ENCODE results near the gene SUMO3.

Gene SUMO3

DNA sequence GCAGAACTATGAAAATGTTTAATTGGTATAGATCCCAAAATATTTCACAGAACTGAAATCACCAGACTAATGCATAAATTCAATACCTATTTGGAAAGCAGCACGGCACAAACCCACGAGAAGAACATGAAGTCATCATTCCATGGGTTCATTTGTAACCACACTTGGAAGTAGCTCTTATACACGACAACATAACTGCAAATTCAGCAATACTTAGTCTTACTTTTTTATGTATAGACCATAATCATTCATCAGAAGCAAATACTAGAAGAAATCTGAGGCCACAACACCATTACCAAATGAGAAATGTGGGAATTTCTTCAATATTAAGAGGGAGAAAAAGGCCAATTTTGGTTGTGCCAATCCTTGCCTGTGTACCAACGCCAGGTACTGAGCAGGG is 12.0 kb downstream of the SUMO3 start:
- Histone ChIP-seq H3K9ac (ENCODE audit: low read length) (no peak overlapping the region), H3K27ac (ENCODE audit: low read length) (no peak overlapping the region), H4K20me1 (ENCODE audit: insufficient read depth, low read length) (0 out of 2 replicates have a peak, but pooled peaks cover 1% of the 10 kb centered on the region), H3K4me1 (ENCODE audit: low read length) (peaks cover 6% of the 10 kb centered on the region), H3K9me3 (ENCODE audit: insufficient read depth, low read length) (no peaks in the 10 kb centered on the region), H3K4me2 (ENCODE audit: low read length) (no peak overlapping the region), H3K4me3 (ENCODE audit: low read length) (no peak overlapping the region), H2AFZ (ENCODE audit: low read depth, low read length) (no peak overlapping the region), H3K27me3 (ENCODE audit: low read depth, low read length) (no peaks in the 10 kb centered on the region), H3K36me3 (replicated peaks; ENCODE audit: low read depth, low read length) (peaks cover 20% of the 10 kb centered on the region), H3K79me2 (ENCODE audit: low read length) (peaks cover 36% of the 10 kb centered on the region)
- no peak for TF ChIP-seq EZH2phosphoT487 (IDR thresholded peaks at IDR 0.05; ENCODE audit: low read depth)
- TF ChIP-seq, protein P1, sequence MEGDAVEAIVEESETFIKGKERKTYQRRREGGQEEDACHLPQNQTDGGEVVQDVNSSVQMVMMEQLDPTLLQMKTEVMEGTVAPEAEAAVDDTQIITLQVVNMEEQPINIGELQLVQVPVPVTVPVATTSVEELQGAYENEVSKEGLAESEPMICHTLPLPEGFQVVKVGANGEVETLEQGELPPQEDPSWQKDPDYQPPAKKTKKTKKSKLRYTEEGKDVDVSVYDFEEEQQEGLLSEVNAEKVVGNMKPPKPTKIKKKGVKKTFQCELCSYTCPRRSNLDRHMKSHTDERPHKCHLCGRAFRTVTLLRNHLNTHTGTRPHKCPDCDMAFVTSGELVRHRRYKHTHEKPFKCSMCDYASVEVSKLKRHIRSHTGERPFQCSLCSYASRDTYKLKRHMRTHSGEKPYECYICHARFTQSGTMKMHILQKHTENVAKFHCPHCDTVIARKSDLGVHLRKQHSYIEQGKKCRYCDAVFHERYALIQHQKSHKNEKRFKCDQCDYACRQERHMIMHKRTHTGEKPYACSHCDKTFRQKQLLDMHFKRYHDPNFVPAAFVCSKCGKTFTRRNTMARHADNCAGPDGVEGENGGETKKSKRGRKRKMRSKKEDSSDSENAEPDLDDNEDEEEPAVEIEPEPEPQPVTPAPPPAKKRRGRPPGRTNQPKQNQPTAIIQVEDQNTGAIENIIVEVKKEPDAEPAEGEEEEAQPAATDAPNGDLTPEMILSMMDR (IDR thresholded peaks at IDR 0.05; ENCODE audit: low read depth, low read length): no peak

DNA sequence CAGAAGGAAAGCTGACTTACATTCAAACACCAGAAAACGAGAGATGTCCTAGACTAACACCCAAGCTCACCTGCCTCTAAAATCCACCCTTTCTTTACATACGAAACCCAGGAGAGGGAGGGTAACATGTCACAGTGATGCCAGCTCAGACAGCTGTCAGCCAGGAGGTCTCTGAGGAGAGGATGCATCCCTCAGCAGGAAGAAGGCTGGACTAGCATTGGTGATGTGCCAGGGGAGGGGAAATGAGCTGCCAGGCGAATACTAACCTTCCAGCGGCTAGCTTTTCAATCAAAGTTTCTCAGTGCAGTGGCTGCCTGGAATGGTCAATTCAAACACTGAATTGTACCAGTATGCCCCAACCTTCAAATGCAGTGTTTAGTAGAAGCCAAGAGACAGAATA is 12.6 kb downstream of the SUMO3 start:
- no peak overlapping the region for H3K27ac ChIP-seq (ENCODE audit: low read length)
- no peak overlapping the region for H2AFZ ChIP-seq (ENCODE audit: low read depth, low read length)
- H3K36me3 ChIP-seq (replicated peaks; ENCODE audit: low read depth, low read length): peaks cover 20% of the 10 kb centered on the region
- no peak overlapping the region for H3K4me2 ChIP-seq (ENCODE audit: low read length)
- TF ChIP-seq, protein P1 (IDR thresholded peaks at IDR 0.05; ENCODE audit: low read depth, low read length): no peak
- TF ChIP-seq EZH2phosphoT487 (IDR thresholded peaks at IDR 0.05; ENCODE audit: low read depth): no peak
- H4K20me1 ChIP-seq (ENCODE audit: insufficient read depth, low read length): 0 out of 2 replicates have a peak, but pooled peaks cover 7% of the 10 kb centered on the region
- H3K4me1 ChIP-seq (ENCODE audit: low read length): peaks cover 12% of the 10 kb centered on the region
- H3K9ac ChIP-seq (ENCODE audit: low read length): no peak overlapping the region
- H3K4me3 ChIP-seq (ENCODE audit: low read length): no peak overlapping the region
- peaks cover 37% of the 10 kb centered on the region for H3K79me2 ChIP-seq (ENCODE audit: low read length)
- no peaks in the 10 kb centered on the region for H3K9me3 ChIP-seq (ENCODE audit: insufficient read depth, low read length)
- no peaks in the 10 kb centered on the region for H3K27me3 ChIP-seq (ENCODE audit: low read depth, low read length)

DNA sequence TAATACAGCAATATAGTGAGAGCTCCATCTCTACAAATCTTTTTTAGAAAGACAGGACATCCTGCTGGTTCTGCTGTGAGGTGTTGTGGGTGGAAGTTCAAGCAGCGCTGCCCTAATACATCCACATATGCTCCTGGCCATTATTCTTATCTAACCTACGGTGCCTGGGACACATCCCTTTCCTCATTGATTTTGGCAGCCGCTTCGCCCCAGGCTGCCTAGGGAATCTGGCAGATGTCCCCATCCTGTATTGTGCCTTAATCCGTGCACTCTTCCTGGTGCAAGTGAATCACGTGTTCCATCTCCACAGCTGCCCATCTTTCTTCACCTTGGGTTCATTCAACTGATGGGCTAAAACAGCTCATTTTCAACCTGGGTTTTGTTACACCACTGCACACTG is 13.1 kb downstream of the SUMO3 start:
- H3K4me1 ChIP-seq (ENCODE audit: low read length): peaks cover 17% of the 10 kb centered on the region
- H4K20me1 ChIP-seq (ENCODE audit: insufficient read depth, low read length): 0 out of 2 replicates have a peak, but pooled peaks cover 7% of the 10 kb centered on the region
- TF ChIP-seq EZH2phosphoT487 (IDR thresholded peaks at IDR 0.05; ENCODE audit: low read depth): no peak
- TF ChIP-seq, protein P1 (IDR thresholded peaks at IDR 0.05; ENCODE audit: low read depth, low read length): no peak
- H3K9me3 ChIP-seq (ENCODE audit: insufficient read depth, low read length): no peaks in the 10 kb centered on the region
- H3K4me3 ChIP-seq (ENCODE audit: low read length): no peak overlapping the region
- H2AFZ ChIP-seq (ENCODE audit: low read depth, low read length): no peak overlapping the region
- H3K27ac ChIP-seq (ENCODE audit: low read length): no peak overlapping the region
- no peaks in the 10 kb centered on the region for H3K27me3 ChIP-seq (ENCODE audit: low read depth, low read length)
- H3K4me2 ChIP-seq (ENCODE audit: low read length): no peak overlapping the region
- no peak overlapping the region for H3K9ac ChIP-seq (ENCODE audit: low read length)
- peaks cover 23% of the 10 kb centered on the region for H3K36me3 ChIP-seq (replicated peaks; ENCODE audit: low read depth, low read length)
- peaks cover 39% of the 10 kb centered on the region for H3K79me2 ChIP-seq (ENCODE audit: low read length)

DNA sequence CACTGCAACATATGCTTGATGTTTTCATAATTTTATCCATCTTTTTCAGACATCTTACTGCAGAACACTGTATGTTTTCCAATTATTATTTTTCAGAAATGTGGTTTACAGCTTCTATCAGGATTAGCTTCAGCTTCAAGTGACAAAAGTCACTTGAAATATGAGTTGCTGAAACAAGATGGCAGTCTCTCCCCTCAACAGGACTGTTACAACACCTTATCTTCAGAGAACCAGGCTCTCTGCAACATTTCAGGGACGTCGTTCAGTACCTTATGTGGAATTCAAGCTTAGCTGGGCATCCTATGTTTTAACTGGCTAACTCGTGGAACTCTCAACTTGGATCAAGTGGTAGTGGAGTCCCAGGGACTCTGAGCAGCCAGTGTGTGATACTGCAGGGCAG is 14.2 kb downstream of the SUMO3 start:
- no peak for TF ChIP-seq EZH2phosphoT487 (IDR thresholded peaks at IDR 0.05; ENCODE audit: low read depth)
- TF ChIP-seq, protein P1 (IDR thresholded peaks at IDR 0.05; ENCODE audit: low read depth, low read length): no peak
- H3K79me2 ChIP-seq (ENCODE audit: low read length): peaks cover 50% of the 10 kb centered on the region
- no peaks in the 10 kb centered on the region for H3K27me3 ChIP-seq (ENCODE audit: low read depth, low read length)
- no peak overlapping the region for H3K9ac ChIP-seq (ENCODE audit: low read length)
- no peaks in the 10 kb centered on the region for H3K9me3 ChIP-seq (ENCODE audit: insufficient read depth, low read length)
- H3K4me3 ChIP-seq (ENCODE audit: low read length): no peak overlapping the region
- H3K36me3 ChIP-seq (replicated peaks; ENCODE audit: low read depth, low read length): peaks cover 30% of the 10 kb centered on the region
- H3K27ac ChIP-seq (ENCODE audit: low read length): no peak overlapping the region
- no peak overlapping the region for H3K4me2 ChIP-seq (ENCODE audit: low read length)
- H3K4me1 ChIP-seq (ENCODE audit: low read length): peaks cover 18% of the 10 kb centered on the region
- no peak overlapping the region for H2AFZ ChIP-seq (ENCODE audit: low read depth, low read length)
- 0 out of 2 replicates have a peak, but pooled peaks cover 7% of the 10 kb centered on the region for H4K20me1 ChIP-seq (ENCODE audit: insufficient read depth, low read length)

Measured in OCI-LY3 (cell line).